Muscle of back (tissue), 13 donors: ENCODE measurements around the gene ADSS2. TPM values are rescaled to one million over a fixed set of nuclear protein-coding genes. Genes with fewer than 3 reads are reported as not detected.
"Not testable (repeated sequence)": the region's sequence is repeated elsewhere in the genome, so short reads cannot be mapped to it uniquely, and the experiment has no call there.

Source experiments
- DNase-seq, 3 donors: peaks; one replicate each; pipeline versions ENCODE4 v3.0.0 to v3.0.0-alpha.2; 2013
- long read RNA-seq, 9 donors: transcript quantifications; one replicate each; lab custom pipeline, GENCODE V29; 2026
- polyA plus RNA-seq, 10 donors: library from polyadenylated mRNA; unstranded; fragments of 120-200 nt; gene quantifications; one replicate each; pipeline ENCODE4 v1.2.1, GENCODE V29; 2013; ENCODE audit not compliant: insufficient read length in 10 of 10

The ADSS2 gene
- 10 to 100 TPM; 17.6 to 31.0 (median 23.1) TPM for polyA plus RNA-seq
- long read RNA-seq, donor 1, partial matches to known transcripts: 0 of 3 reads
- long read RNA-seq, donor 1, other reads (novel, unspliced or antisense): 0 of 3 reads
- long read RNA-seq, donor 2, partial matches to known transcripts: 0 of 4 reads
- long read RNA-seq, donor 2, other reads (novel, unspliced or antisense): 0 of 4 reads
- long read RNA-seq, donor 3: 0 reads
- long read RNA-seq, donor 4, partial matches to known transcripts: 0 of 1 reads
- long read RNA-seq, donor 4, other reads (novel, unspliced or antisense): 0 of 1 reads
- long read RNA-seq, donor 5, partial matches to known transcripts: 0 of 4 reads
- long read RNA-seq, donor 5, other reads (novel, unspliced or antisense): 0 of 4 reads
- long read RNA-seq, donor 6, transcript ADSS-201 (13 exons, 2,780 nt): major isoform, 6 of 6 reads
- long read RNA-seq, donor 6, partial matches to known transcripts: 0 of 6 reads
- long read RNA-seq, donor 6, other reads (novel, unspliced or antisense): 0 of 6 reads
- long read RNA-seq, donor 7, transcript ADSS-201 (13 exons, 2,780 nt): major isoform, 5 of 5 reads
- long read RNA-seq, donor 7, partial matches to known transcripts: 0 of 5 reads
- long read RNA-seq, donor 7, other reads (novel, unspliced or antisense): 0 of 5 reads
- long read RNA-seq, donor 8, transcript ADSS-201 (13 exons, 2,780 nt): major isoform, 9 of 9 reads
- long read RNA-seq, donor 8, partial matches to known transcripts: 0 of 9 reads
- long read RNA-seq, donor 8, other reads (novel, unspliced or antisense): 0 of 9 reads
- long read RNA-seq, donor 9, partial matches to known transcripts: 0 of 1 reads
- long read RNA-seq, donor 9, other reads (novel, unspliced or antisense): 0 of 1 reads

- DNase-seq: no peak
These were observed at the start of gene ADSS2 for GRCh38 chr1:244451539-244451950. ADSS2 (minus strand) TSS chr1:244451909; CDS start chr1:244451817, 92 bp downstream.

DNA sequence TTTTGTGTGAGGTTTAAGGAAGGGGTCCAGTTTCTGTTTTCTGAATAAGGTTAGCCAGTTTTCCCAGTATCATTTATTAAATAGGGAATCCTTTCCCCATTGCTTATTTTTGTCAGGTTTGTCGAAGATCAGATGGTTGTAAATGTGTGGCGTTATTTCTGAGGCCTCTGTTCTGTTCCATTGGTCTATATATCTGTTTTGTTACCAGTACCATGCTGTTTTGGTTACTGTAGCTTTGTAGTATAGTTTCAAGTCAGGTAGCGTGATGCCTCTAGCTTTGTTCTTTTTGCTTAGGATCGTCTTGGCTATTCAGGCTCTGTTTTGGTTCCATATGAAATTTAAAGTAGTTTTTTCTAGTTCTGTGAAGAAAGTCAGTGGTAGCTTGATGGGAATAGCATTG lies 48.8 kb upstream of the ADSS2 start:
- not testable (repeated sequence) for DNase-seq

GRCh38 chr1:244499484-244499883 lies 47.8 kb upstream of the ADSS2 start:
- not testable (repeated sequence) for DNase-seq

DNA sequence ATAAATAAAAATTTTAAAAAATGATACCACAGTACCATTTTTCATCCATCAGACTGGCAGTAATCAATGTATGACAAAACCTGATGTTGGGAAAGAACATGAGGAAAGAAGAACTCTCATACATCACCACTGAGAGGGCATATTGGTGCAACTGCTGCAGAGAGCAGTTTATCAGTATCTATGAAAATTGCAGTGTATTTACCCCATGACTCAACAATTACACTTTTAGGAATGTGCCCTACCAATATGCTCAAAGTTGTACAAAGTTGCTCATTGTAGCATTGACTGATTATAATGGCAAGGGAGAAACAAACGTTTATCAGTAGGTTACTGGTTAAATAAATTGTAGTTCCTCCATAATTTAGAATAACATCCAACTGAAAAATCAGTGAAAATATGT lies 46.1 kb upstream of the ADSS2 start:
- no peak for DNase-seq

DNA sequence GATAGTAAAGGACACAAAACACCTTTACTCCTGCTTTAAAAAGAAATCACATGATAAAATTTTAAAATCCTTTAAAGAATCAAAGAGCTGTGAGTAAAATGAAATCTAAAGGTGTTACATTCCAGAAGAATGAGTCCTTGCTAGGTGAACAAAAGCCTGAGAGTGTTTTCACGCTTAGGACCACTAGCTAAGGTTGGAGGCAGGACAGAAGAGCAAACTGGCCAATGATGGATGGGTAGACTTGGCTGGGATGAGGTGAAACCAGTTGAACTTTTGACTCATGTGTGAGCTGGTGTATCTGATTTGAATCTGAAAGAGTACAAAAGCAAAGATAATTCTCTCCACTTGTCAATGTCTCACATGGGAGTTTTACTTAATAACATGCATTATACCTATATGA lies 44.5 kb upstream of the ADSS2 start:
- DNase-seq: no peak

GRCh38 chr1:244494653-244495052 lies 42.9 kb upstream of the ADSS2 start:
- no peak for DNase-seq

DNA sequence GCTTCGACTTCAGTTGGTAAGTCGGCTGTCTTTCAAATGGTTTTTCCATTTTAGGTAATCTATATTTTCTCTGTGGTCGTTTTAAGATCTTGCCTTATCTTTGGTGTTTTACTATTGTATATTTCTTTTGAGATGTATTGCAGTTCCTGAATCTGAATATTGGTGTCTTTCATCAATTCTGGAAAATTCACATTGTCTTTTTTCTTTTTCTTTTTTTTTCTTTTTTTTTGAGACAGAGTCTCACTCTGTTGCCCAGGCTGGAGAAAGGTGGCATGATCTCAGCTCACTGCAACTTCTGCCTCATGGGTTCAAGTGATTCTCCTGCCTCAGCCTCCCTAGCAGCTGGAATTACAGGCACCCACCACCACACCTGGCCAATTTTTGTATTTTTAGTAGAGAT lies 33.3 kb upstream of the ADSS2 start:
- not testable (repeated sequence) for DNase-seq

DNA sequence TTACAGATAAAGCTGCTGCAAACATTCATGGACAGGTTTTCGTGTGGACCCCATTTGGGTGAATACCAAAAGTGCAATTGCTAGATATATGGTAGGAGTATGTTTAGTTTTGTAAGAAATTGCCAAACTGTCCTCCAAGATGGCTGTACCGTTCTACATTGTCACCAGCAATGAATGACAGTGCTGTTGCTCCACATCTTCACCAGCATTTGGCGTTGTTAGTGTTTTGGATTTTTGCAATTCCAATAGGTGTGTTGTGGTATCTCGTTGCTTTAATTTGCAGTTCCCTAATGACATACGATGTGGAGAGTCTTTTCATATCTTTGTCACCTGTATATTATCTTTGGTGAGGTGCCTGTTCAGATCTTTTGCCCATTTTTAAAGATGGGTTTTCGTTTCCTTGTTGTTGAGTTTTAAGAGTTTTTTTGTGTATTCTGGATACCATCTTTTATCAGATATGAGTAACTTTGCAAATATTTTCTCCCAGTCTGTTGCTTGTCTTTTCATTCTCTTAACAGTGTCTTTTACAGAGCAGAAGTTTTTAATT lies 21.4 kb upstream of the ADSS2 start:
- no peak for DNase-seq

DNA sequence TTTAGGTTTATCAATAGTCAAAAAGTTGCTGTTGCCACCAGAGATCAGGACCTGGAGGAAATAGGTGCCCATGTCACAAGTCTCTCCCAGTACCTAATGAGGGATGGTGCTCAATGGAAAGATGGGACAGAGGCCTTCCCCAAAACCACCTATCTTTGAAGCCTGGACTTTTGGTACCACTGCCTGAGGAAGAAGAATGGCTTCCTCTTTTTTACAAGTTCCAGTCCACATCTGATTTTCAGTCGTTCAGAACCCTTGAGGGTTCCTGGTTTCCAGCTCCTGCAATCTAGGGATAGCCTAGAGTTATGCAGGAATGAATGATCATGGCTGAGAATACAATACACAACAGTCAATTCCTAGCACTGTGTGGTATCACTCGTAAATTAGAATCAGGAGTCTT lies 15.0 kb upstream of the ADSS2 start:
- no peak for DNase-seq

- peak; percentile 72 to 94 (median 83) for DNase-seq
These were observed 9.7 kb upstream of the ADSS2 start, which contains the start of gene CATSPERE for GRCh38 chr1:244461245-244462071. CATSPERE (plus strand) TSS chr1:244461273; CDS start chr1:244461430, 157 bp downstream.

- DNase-seq: no peak
These were observed 8.5 kb upstream of the ADSS2 start for GRCh38 chr1:244460197-244460596.

GRCh38 chr1:244458781-244459180 lies 7.1 kb upstream of the ADSS2 start:
- no peak for DNase-seq

DNA sequence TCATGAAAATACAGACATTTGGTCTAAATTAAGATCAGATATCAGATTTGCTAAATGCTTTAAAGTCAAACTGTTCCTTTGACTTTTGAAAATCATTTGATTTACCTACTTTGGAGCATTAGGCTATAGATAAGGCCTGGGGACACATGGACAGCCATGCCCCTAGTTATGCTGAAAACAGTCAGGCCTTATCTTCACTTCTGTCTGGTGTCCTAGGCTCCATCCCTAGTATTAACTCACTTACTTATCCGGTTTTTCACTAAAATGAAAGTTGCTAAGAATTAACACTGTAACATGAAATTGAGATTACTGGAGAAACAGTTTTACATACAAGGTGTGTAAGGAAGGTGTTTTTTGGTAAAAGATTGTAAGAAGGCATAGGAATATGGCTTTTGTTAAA lies 4.9 kb upstream of the ADSS2 start:
- DNase-seq: no peak

- DNase-seq: no peak
These were observed 2.7 kb upstream of the ADSS2 start for GRCh38 chr1:244454412-244454811.

GRCh38 chr1:244451951-244452795 lies 464 bp upstream of the ADSS2 start:
- DNase-seq: peak; percentile 99 to 100 (median 100)

DNA sequence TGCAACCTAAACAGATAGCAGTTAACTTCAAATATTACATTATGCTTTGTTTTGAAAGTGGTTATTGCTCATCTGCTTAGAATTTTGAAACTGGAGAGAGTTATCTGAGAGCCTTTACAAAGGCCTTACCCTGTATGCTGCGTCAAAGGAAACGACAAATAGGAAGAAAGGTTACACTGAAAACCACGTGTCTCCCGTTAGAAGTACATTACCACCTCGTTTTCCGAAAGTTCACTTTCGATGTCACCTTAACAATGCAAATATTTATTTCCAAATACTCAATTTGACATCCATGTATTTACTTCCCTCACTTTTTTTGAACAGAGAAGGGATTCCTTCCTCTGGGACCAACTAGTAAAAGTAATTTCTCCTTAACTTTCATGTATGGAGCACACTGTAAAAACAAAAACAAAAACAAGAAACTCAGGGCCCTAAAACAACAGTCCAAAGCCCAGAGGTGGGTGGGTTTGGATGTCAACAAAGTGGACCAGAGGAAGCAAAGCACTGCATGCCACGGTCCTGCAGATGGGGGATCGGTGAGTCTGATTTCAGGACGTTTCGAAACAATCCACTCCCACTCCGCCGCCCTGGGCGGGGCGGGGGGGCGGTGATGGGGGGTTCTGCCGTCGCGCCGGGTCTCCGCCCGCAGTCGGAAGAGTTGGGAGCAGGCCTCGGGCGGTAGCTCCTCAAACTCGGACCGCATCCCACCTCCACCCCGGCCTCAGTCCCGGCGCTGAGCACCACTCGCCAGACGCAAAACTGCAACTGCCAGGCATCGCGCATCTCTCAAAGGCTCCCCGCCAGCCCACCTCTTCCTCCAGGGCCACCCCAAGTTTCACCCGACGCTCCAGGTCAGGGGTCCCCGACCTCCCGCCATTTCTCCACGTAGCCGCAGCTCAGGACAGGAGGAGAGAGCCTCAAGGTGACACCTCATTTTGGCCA lies 841 bp downstream of the ADSS2 start:
- DNase-seq: peak in 2 of 3 donors; percentile 61 to 82

GRCh38 chr1:244449936-244450508 lies 1.7 kb downstream of the ADSS2 start:
- DNase-seq: no peak

DNA sequence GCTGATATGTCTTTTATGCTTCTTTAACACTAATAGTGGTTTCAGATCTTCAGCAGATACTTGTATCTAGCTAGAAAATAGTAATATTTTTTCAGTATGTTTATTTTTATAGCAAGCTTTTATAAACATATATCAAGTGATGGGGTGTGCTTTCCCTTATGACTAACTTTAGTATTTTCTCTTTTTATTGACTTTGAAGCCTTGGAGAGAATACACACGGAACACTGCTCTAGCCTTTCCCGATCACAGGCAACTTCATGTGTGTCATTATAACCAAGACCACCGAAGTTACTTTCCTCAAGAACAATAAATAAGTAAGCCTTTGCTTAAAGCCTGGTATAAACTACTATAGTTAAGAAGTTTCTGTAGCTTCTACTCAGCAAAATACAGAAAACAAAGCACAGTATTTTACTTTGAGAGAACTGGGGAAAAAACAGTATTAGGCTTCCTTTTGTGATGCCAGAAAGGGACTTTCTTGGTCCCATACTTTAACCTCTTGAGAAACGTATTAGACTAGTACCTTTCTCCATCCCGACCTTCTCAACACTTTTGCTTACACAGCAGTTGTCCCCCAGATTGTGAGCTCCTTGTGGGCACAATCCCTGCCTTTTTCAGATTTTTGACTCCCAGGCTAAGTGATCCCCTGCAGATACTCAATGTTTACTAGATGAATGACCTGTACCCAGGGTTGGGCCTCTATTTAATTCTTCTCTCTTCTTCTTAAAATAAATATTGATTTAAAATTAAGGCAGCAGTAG lies 3.3 kb downstream of the ADSS2 start:
- no peak for DNase-seq
